SK-N-MC (cell line): ENCODE measurements around the gene NDUFB10.
A peak's percentile ranks its signal among the peaks of the same experiment; 100 is the strongest.

Experiments used
- DNase-seq: peaks from one replicate; pipeline ENCODE4 v3.0.0-alpha.2; 2011; ENCODE audit warnings: low read depth, low spot score
- H3K27ac ChIP-seq: fragments of 200-600 bp; sonication (generic); 2 replicates; pipeline ENCODE4 v1.5.1; 2016; ENCODE audit warnings: mixed run types
- H3K36me3 ChIP-seq: fragments of 200-600 bp; sonication (generic); 2 replicates; pipeline ENCODE4 v1.6.1; 2017; ENCODE audit warnings: antibody characterized with exemption, low read length, mixed read lengths; ENCODE audit not compliant: insufficient read depth
- H3K4me3 ChIP-seq: fragments of 200-600 bp; sonication (generic); 2 replicates; pipeline ENCODE4 v1.5.1; 2016
- H3K9ac ChIP-seq: fragments of 200-600 bp; sonication (generic); 2 replicates; pipeline ENCODE4 v1.8.0; 2017; ENCODE audit warnings: mixed run types, mixed read lengths; ENCODE audit not compliant: insufficient read length
- H3K9me3 ChIP-seq: fragments of 200-600 bp; sonication (generic); 2 replicates; pipeline ENCODE4 v1.6.1; 2017; ENCODE audit warnings: low read depth, mild to moderate bottlenecking, antibody characterized with exemption, low read length, moderate library complexity, mixed read lengths
- FOXP2 ChIP-seq: optimal IDR thresholded peaks from 2 replicates; pipeline ENCODE3; 2011; ENCODE audit warnings: mild to moderate bottlenecking, moderate library complexity; ENCODE audit not compliant: insufficient read depth; ENCODE audit errors: extremely low read length, control extremely low read depth
- POLR2AphosphoS5 ChIP-seq: IDR thresholded peaks from 2 replicates; pipeline ENCODE4 v1.6.1; 2012; ENCODE audit warnings: mild to moderate bottlenecking, low read depth, low read length, borderline replicate concordance

NDUFB10 gene

DNA sequence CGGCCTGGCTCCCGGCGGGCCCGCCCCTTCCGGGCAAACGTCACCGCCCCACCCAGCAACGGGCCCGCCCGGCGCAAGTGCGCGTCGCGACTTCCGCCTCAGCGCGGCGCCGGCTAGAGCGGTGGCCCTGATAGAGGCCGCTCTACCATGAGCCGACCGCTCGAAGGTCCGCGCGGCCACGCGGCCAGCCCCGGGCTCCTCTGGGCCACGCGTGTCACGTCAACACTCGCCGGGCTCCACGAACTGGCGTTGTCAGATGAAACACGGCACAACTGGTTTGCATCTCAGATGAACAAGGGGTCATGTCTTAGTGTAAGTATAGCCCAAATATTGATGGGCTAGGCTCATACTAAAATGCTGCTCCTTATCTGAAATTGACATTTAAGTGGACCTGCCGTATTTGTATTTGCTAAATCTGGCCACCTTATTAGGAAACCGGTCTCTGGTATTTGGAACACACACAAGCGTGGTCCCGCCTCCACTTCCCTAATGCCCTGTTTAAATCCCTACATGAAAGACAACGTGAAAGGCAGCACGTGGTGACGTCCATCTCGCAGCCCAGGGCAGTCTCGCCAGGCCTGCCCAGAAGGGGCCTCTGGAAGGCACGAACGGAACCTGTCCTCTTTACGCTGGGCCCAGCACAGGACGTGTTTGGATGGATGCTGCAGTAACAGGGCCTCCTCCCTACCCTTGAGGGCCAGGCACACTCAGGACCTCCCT lies 50.6 kb downstream of the NDUFB10 start, which contains the start of gene ZNF598:
ZNF598 (minus strand) TSS at position 31 of the 720 bp plus-strand sequence.
- Histone ChIP-seq H3K9ac (peak within 1 kb of the TSS; percentile 98), H3K27ac (peak within 1 kb of the TSS; percentile 85), H3K9me3 (no peaks in the 10 kb centered on the region), H3K4me3 (peak within 1 kb of the TSS; percentile 96), H3K36me3 (peaks cover 9% of the 10 kb centered on the region; the same call in 1 of the 2 replicates)
- DNase-seq: no peak
- no peak for TF ChIP-seq FOXP2
- peak; percentile 89 for TF ChIP-seq POLR2AphosphoS5
